Neural progenitor cell (in vitro differentiated cells): Measurements from ENCODE around the gene PRKCB.

Source experiments
- EZH2 ChIP-seq: fragments of 200-600 bp; sonication (generic); IDR thresholded peaks from 2 replicates; pipeline ENCODE4 v1.6.1; 2017; ENCODE audit warnings: antibody characterized with exemption, mild to moderate bottlenecking, moderate library complexity
- TF ChIP-seq, protein P1 (sequence below): fragments of 200-600 bp; sonication (generic); IDR thresholded peaks from 2 replicates; pipeline ENCODE4 v1.5.1; 2017; ENCODE audit warnings: antibody characterized with exemption, mild to moderate bottlenecking

DNA sequence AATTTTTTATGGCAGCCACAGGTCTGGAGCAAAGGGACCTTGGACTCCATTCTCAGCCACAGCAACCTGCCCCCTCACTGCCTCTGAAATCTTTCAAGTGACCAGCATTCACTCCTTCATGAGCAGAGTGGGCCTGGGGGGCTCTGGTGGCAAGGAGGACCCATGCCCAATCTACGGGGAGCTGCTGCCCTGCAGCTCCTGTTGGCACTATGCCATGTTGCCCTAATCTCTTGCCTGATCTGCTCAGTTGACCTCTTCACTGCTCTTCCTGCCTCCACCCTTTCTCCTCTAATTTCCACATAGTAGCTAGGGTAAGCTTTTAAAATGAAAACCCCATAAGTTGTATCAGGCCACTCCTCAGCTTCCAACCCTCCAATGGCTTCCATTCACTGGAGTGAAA lies 2.9 kb upstream of the PRKCB start:
- TF ChIP-seq, protein P1, sequence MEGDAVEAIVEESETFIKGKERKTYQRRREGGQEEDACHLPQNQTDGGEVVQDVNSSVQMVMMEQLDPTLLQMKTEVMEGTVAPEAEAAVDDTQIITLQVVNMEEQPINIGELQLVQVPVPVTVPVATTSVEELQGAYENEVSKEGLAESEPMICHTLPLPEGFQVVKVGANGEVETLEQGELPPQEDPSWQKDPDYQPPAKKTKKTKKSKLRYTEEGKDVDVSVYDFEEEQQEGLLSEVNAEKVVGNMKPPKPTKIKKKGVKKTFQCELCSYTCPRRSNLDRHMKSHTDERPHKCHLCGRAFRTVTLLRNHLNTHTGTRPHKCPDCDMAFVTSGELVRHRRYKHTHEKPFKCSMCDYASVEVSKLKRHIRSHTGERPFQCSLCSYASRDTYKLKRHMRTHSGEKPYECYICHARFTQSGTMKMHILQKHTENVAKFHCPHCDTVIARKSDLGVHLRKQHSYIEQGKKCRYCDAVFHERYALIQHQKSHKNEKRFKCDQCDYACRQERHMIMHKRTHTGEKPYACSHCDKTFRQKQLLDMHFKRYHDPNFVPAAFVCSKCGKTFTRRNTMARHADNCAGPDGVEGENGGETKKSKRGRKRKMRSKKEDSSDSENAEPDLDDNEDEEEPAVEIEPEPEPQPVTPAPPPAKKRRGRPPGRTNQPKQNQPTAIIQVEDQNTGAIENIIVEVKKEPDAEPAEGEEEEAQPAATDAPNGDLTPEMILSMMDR: no peak
- no peak for TF ChIP-seq EZH2
